Measurements from ENCODE around the gene FGFR1OP2. TPM values are rescaled to one million over a fixed set of nuclear protein-coding genes. Genes with fewer than 3 reads are reported as not detected.

The FGFR1OP2 gene
- total and polyA plus RNA-seq, 2 of the 8 experiments (the other 6 are each of a cell fraction or from before 2014, with no cell fraction given) = 8.8 to 34.4 TPM

DNA sequence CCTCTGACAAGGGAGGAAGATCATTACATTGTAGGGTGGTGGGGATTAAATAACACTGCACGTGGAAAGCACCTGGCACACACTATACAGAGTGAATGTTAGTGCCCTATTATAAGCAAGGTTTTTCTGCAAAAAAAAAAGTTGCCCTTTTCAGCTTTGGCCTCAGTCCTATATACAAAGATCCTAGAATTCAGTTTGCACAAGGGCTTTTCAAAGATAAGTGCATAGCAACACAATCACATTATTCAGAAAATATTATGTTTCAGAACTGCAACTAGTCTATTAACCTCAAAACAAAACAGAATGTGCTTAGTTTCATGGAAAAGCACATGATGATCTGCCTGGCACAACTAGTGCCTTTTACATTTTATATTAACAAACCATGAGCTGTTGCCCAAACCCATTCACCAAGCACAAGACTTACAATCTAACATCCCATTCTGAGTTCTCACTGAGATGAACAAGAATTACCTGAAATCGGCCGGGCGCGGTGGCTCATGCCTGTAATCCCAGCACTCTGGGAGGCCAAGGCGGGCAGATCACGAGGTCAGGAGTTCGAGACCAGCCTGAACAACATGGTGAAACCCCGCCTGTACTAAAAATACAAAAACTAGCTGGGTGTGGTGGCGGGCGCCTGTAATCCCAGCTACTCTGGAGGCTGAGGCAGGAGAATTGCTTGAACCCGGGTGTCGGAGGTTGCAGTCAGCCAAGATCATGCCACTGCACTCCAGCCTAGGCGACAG is 74.1 kb downstream of the FGFR1OP2 start:
- no peak overlapping the region for H3K56ac ChIP-seq (replicated peaks; ENCODE audit: insufficient read length, low read depth, low read length)
- no peak overlapping the region for H3K27ac ChIP-seq (ENCODE audit: low read depth, low read length)
- no peaks in the 10 kb centered on the region for H3K9me3 ChIP-seq (ENCODE audit: insufficient read depth in 2 of 2, low read depth in 1 of 2, low read length in 1 of 2)
- peaks cover 0 to 10% (median 8%) of the 10 kb centered on the region in 4 experiments; a peak in 6 of 7 replicates for H3K4me1 ChIP-seq (replicated peaks in 1 of 4; ENCODE audit: control insufficient read depth in 3 of 4, insufficient read depth in 4 of 4, low read length in 3 of 4)
- H3K4me2 ChIP-seq (ENCODE audit: insufficient read depth in 1 of 2, low read depth in 2 of 2, low read length in 2 of 2) = peak overlapping the region; percentile 35 to 90; a peak in 3 of 4 replicates
- no peak overlapping the region for H3K18ac ChIP-seq (ENCODE audit: extremely low read depth, low read length)
- peaks cover 9% of the 10 kb centered on the region for H3K23me2 ChIP-seq (ENCODE audit: low read depth, low read length)
- H4K8ac ChIP-seq (ENCODE audit: extremely low read depth, insufficient read depth, low read length) = no peak overlapping the region
- H3K79me1 ChIP-seq (ENCODE audit: low read depth, low read length) = no peaks in the 10 kb centered on the region
- H3K36me3 ChIP-seq (ENCODE audit: control insufficient read depth in 2 of 4, insufficient read depth in 4 of 4, low read length in 3 of 4) = no peaks in the 10 kb centered on the region; a peak in 1 of 8 replicates
- H2AFZ ChIP-seq (ENCODE audit: low read length) = no peak overlapping the region
- H2BK15ac ChIP-seq (ENCODE audit: low read length) = no peak overlapping the region
- no peak for DNase-seq (ENCODE audit: low read depth in 1 of 2, low spot score in 2 of 2)
- CTCF ChIA-PET (ENCODE audit: partially characterized antibody) = interaction anchor here (1.0 to 2.5 kb wide), 6 partner anchors 10 to 225 kb away, joined by 3 to 7 read pairs (median 3); partner anchors contain the start of gene MED21
- no peaks in the 10 kb centered on the region for H4K20me1 ChIP-seq (replicated peaks in 1 of 2; ENCODE audit: control insufficient read depth in 1 of 2, insufficient read depth in 2 of 2, low read length in 2 of 2)
- no peak overlapping the region for H2BK20ac ChIP-seq (ENCODE audit: low read length)
- 91% methylated on average over 14 of the region's 14 CpGs; no CpG with 5 or more reads in 1 of the 2 experiments for WGBS, 2 experiments (ENCODE audit: extremely low coverage in 1 of 2, insufficient coverage in 1 of 2, insufficient read length in 1 of 2, insufficient replicate concordance in 2 of 2, low coverage in 1 of 2, low lambda C conversion rate in 2 of 2, missing lambda C conversion rate in 1 of 2)
- no peak overlapping the region for H2BK120ac ChIP-seq (replicated peaks; ENCODE audit: low read depth, low read length)
- no peak overlapping the region for H3K14ac ChIP-seq (ENCODE audit: insufficient read length)
- no peak overlapping the region for H4K91ac ChIP-seq (replicated peaks; ENCODE audit: insufficient read length, low read length)
- no peak overlapping the region for H4K5ac ChIP-seq (ENCODE audit: insufficient read length, low read depth, low read length)
- H3K4me3 ChIP-seq (ENCODE audit: extremely low read depth in 1 of 4, insufficient read depth in 2 of 4, low read depth in 3 of 4, low read length in 4 of 4) = peak overlapping the region in 2 of 4 experiments; percentile 2 to 83; a peak in 3 of 8 replicates
- no peak overlapping the region for H3K23ac ChIP-seq (ENCODE audit: insufficient read length)
- POLR2A ChIA-PET (ENCODE audit: partially characterized antibody) = interaction anchor here (0.9 to 2.4 kb wide), 5 partner anchors 8 to 264 kb away, joined by 3 to 5 read pairs (median 4); no protein-coding TSS in a partner anchor
- H2AK5ac ChIP-seq (ENCODE audit: low read depth, low read length) = no peak overlapping the region
- H2BK5ac ChIP-seq (ENCODE audit: low read depth, low read length) = no peak overlapping the region
- no peak overlapping the region for H3K4ac ChIP-seq (replicated peaks; ENCODE audit: insufficient read length, low read depth, low read length)
- H3K27me3 ChIP-seq (replicated peaks in 1 of 4; ENCODE audit: control insufficient read depth in 3 of 4, extremely low read depth in 1 of 4, insufficient read depth in 3 of 4, low read length in 3 of 4) = no peaks in the 10 kb centered on the region
- peaks cover 0 to 61% of the 10 kb centered on the region in 2 experiments; a peak in 2 of 4 replicates for H3K79me2 ChIP-seq (ENCODE audit: control insufficient read depth in 1 of 2, insufficient read depth in 2 of 2, low read length in 2 of 2)
- no peak overlapping the region for H2BK12ac ChIP-seq (ENCODE audit: low read depth, low read length)
- no peak for FAIRE-seq
- H3K9ac ChIP-seq (replicated peaks in 1 of 4; ENCODE audit: extremely low read depth in 1 of 4, low read depth in 3 of 4, low read length in 3 of 4) = no peak overlapping the region
- TF ChIP-seq POLR2AphosphoS5 (IDR thresholded peaks at IDR 0.05; ENCODE audit: low read depth, low read length) (no peak), BRCA1 (IDR thresholded peaks at IDR 0.05; ENCODE audit: low read depth, low read length) (no peak), CBX5 (IDR thresholded peaks at IDR 0.05; ENCODE audit: low read depth, low read length) (no peak), SIN3A (conservative IDR thresholded peaks at IDR 0.05 in 1 of 2, IDR thresholded peaks at IDR 0.05 in 1 of 2; ENCODE audit: low read depth in 1 of 2, low read length in 2 of 2) (no peak), GABPA (IDR thresholded peaks at IDR 0.05; ENCODE audit: borderline replicate concordance, insufficient read depth, low read length) (no peak), CREB1 (IDR thresholded peaks at IDR 0.05) (no peak), RAD21 (IDR thresholded peaks at IDR 0.05 in 1 of 2, conservative IDR thresholded peaks at IDR 0.05 in 1 of 2; ENCODE audit: low read depth in 2 of 2, low read length in 2 of 2) (no peak), JUN (IDR thresholded peaks at IDR 0.05; ENCODE audit: low read depth, low read length) (no peak), FOSL1 (IDR thresholded peaks at IDR 0.05; ENCODE audit: insufficient read depth, low read depth, low read length) (no peak), TAF1 (IDR thresholded peaks at IDR 0.05; ENCODE audit: low read depth, low read length) (no peak)
